Measurements from ENCODE around the gene TBXAS1. TPM values are rescaled to one million over a fixed set of nuclear protein-coding genes. Genes with fewer than 3 reads are reported as not detected.

TBXAS1 gene
- total RNA-seq, 1 experiment from 2014 or later = 2.3 TPM

DNA sequence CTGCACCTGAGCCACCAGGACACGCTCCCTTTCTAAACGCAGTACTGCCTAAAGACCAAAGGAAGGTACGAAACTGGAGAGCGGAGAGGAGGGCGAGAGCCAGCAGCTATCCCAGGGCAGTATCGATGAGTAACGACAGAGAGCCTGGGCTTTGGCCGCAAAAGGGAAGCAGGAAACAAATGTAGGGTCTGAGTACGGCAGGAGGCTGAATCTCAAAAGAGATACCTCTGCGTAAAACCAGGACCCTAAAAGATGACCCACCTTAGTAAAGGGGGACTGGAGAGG is 213.3 kb downstream of the TBXAS1 start (continued):
- TF ChIP-seq FOXK1 (CRISPR knock-in tag; IDR thresholded peaks at IDR 0.05) = no peak

DNA sequence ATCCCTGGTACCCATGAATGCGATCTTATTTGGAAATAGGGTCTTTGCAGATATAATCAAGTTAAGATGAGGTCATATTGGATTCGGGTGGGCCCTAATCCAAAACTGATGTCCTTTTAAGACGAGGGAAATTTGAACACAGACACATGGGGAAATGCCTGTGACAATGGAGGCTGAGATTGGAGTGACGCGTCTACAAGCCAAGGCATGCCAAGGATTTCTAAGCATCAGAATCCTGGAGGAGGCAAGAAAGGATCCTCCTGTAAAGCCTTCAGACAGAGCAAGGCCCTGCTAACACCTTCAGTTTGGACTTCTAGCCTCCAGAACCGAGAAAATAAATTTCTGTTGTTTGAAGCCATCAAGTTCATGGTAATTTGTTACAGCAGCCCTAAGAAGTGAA is 215.2 kb downstream of the TBXAS1 start:
- ChIA-PET POLR2A (no interaction called here), CTCF (interaction anchor here (0.7 kb wide), 2 partner anchors 48 to 1542 kb away, joined by 3 read pairs; no protein-coding TSS in a partner anchor)
- ATAC-seq (no peak), DNase-seq (ENCODE audit: low spot score) (no peak)
- H3K4me1 Mint-ChIP-seq = no peaks in the 10 kb centered on the region
- H3K36me3 Mint-ChIP-seq = peaks cover 6% of the 10 kb centered on the region; the same call in 1 of the 2 replicates
- no peaks in the 10 kb centered on the region for H3K27me3 Mint-ChIP-seq (ENCODE audit: low read depth)
- H3K4me3 Mint-ChIP-seq = no peak overlapping the region
- H3K9me3 Mint-ChIP-seq = no peaks in the 10 kb centered on the region
- no peak overlapping the region for H3K27ac Mint-ChIP-seq
- TF ChIP-seq CTCF (IDR thresholded peaks at IDR 0.05) = no peak
- TF ChIP-seq, protein P1, sequence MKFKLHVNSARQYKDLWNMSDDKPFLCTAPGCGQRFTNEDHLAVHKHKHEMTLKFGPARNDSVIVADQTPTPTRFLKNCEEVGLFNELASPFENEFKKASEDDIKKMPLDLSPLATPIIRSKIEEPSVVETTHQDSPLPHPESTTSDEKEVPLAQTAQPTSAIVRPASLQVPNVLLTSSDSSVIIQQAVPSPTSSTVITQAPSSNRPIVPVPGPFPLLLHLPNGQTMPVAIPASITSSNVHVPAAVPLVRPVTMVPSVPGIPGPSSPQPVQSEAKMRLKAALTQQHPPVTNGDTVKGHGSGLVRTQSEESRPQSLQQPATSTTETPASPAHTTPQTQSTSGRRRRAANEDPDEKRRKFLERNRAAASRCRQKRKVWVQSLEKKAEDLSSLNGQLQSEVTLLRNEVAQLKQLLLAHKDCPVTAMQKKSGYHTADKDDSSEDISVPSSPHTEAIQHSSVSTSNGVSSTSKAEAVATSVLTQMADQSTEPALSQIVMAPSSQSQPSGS (CRISPR knock-in tag; IDR thresholded peaks at IDR 0.05; ENCODE audit: borderline replicate concordance, low read depth) = no peak
- TF ChIP-seq, protein P2, sequence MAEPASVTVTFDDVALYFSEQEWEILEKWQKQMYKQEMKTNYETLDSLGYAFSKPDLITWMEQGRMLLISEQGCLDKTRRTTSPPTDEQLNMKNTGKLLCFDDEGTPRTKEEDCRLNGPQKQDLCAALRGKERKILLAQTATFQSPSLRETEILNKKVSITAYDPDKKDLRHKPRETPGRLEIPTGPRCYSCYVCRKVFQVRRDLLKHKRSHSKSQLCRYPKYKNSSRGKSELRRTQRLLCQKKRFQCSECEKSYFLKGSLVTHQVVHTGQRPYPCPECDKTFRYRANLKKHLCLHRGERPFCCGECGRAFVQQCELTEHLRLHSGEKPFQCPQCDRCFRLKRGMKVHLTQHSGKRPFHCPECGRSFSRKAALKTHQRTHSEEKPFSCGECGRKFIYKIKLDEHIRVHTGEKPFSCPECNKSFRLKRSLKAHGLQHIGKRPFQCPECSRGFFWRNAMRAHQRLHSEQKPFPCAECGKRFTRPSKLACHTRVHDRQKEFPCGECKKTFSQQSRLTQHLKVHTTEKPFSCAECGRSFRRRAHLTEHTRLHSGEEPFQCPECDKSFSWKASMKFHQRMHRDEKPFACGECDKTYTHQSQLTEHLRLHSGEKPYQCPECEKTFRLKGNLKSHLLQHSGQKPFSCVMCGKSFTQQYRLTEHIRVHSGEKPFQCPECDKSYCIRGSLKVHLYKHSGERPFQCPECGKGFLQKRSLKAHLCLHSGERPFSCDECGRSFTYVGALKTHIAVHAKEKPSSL (CRISPR knock-in tag; conservative IDR thresholded peaks at IDR 0.05) = no peak

DNA sequence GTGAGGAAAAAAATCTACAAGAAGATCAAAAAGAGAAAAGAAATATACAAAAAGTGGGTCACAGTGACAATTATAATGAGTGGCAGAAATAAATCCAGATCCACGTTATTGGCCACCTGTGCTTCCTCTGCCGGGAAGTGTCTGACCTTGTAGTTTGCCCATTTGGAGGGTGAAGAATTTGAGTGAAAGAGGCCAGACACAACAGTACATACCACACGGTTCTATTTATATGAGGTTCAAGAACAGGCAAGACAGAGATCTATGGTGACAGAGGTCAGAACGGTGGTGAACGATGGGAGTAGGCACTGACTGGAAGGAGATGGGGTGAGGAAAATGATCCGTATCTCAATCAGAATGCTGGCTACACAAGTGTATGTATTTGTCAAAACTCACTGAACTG is 216.6 kb downstream of the TBXAS1 start:
- Mint-ChIP-seq H3K36me3 (peaks cover 6% of the 10 kb centered on the region; the same call in 1 of the 2 replicates), H3K9me3 (no peaks in the 10 kb centered on the region), H3K27ac (no peak overlapping the region), H3K4me3 (no peak overlapping the region), H3K4me1 (no peaks in the 10 kb centered on the region), H3K27me3 (ENCODE audit: low read depth) (no peaks in the 10 kb centered on the region)
- ATAC-seq = no peak
- DNase-seq (ENCODE audit: low spot score) = no peak
- ChIA-PET CTCF (no interaction called here), POLR2A (no interaction called here)
- TF ChIP-seq, protein P3, sequence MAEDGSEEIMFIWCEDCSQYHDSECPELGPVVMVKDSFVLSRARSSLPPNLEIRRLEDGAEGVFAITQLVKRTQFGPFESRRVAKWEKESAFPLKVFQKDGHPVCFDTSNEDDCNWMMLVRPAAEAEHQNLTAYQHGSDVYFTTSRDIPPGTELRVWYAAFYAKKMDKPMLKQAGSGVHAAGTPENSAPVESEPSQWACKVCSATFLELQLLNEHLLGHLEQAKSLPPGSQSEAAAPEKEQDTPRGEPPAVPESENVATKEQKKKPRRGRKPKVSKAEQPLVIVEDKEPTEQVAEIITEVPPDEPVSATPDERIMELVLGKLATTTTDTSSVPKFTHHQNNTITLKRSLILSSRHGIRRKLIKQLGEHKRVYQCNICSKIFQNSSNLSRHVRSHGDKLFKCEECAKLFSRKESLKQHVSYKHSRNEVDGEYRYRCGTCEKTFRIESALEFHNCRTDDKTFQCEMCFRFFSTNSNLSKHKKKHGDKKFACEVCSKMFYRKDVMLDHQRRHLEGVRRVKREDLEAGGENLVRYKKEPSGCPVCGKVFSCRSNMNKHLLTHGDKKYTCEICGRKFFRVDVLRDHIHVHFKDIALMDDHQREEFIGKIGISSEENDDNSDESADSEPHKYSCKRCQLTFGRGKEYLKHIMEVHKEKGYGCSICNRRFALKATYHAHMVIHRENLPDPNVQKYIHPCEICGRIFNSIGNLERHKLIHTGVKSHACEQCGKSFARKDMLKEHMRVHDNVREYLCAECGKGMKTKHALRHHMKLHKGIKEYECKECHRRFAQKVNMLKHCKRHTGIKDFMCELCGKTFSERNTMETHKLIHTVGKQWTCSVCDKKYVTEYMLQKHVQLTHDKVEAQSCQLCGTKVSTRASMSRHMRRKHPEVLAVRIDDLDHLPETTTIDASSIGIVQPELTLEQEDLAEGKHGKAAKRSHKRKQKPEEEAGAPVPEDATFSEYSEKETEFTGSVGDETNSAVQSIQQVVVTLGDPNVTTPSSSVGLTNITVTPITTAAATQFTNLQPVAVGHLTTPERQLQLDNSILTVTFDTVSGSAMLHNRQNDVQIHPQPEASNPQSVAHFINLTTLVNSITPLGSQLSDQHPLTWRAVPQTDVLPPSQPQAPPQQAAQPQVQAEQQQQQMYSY (CRISPR knock-in tag; IDR thresholded peaks at IDR 0.05) = no peak
- TF ChIP-seq, protein P4, sequence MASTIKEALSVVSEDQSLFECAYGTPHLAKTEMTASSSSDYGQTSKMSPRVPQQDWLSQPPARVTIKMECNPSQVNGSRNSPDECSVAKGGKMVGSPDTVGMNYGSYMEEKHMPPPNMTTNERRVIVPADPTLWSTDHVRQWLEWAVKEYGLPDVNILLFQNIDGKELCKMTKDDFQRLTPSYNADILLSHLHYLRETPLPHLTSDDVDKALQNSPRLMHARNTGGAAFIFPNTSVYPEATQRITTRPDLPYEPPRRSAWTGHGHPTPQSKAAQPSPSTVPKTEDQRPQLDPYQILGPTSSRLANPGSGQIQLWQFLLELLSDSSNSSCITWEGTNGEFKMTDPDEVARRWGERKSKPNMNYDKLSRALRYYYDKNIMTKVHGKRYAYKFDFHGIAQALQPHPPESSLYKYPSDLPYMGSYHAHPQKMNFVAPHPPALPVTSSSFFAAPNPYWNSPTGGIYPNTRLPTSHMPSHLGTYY (CRISPR knock-in tag; IDR thresholded peaks at IDR 0.05) = no peak
- TF ChIP-seq ELF4 (CRISPR knock-in tag; IDR thresholded peaks at IDR 0.05; ENCODE audit: low read depth) (no peak), NR3C1 (CRISPR knock-in tag; conservative IDR thresholded peaks at IDR 0.05; ENCODE audit: low read depth) (no peak), STAT6 (CRISPR knock-in tag; conservative IDR thresholded peaks at IDR 0.05; ENCODE audit: low read depth) (no peak), ZNF219 (CRISPR knock-in tag; IDR thresholded peaks at IDR 0.05; ENCODE audit: borderline replicate concordance) (no peak), MYBL2 (CRISPR knock-in tag; IDR thresholded peaks at IDR 0.05) (no peak), JAZF1 (CRISPR knock-in tag; IDR thresholded peaks at IDR 0.05) (no peak), MXD4 (CRISPR knock-in tag; IDR thresholded peaks at IDR 0.05; ENCODE audit: borderline replicate concordance) (no peak), ZNF671 (CRISPR knock-in tag; IDR thresholded peaks at IDR 0.05) (no peak), OVOL2 (CRISPR knock-in tag; IDR thresholded peaks at IDR 0.05; ENCODE audit: borderline replicate concordance) (no peak), ZNF396 (CRISPR knock-in tag; IDR thresholded peaks at IDR 0.05; ENCODE audit: borderline replicate concordance) (no peak)
- TF ChIP-seq, protein P5, sequence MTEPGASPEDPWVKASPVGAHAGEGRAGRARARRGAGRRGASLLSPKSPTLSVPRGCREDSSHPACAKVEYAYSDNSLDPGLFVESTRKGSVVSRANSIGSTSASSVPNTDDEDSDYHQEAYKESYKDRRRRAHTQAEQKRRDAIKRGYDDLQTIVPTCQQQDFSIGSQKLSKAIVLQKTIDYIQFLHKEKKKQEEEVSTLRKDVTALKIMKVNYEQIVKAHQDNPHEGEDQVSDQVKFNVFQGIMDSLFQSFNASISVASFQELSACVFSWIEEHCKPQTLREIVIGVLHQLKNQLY (CRISPR knock-in tag; IDR thresholded peaks at IDR 0.05) = no peak
- TF ChIP-seq, protein P6, sequence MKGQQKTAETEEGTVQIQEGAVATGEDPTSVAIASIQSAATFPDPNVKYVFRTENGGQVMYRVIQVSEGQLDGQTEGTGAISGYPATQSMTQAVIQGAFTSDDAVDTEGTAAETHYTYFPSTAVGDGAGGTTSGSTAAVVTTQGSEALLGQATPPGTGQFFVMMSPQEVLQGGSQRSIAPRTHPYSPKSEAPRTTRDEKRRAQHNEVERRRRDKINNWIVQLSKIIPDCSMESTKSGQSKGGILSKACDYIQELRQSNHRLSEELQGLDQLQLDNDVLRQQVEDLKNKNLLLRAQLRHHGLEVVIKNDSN (CRISPR knock-in tag; IDR thresholded peaks at IDR 0.05) = no peak

All from WTC11 (cell line).